Right lobe of liver (tissue), 6 donors: Measurements from ENCODE around the gene TRPT1. TPM values are rescaled to one million over a fixed set of nuclear protein-coding genes. Genes with fewer than 3 reads are reported as not detected.

Experiments
- ATAC-seq, 4 donors: fragments of 200-7000 bp; cut with Tn5 transposase; one replicate each; pipeline ENCODE4 v1.9.1; 2020; ENCODE audit warnings: mild to moderate bottlenecking in 4 of 4, moderate library complexity in 4 of 4
- DNase-seq, 3 donors: peaks; one replicate each; pipeline ENCODE4 v3.0.0-alpha.2; 2020
- H3K27ac ChIP-seq, 3 donors: fragments of 200-600 bp; one replicate each; pipeline ENCODE4 v1.8.0; 2022
- H3K27me3 ChIP-seq, 2 donors: fragments of 200-600 bp; one replicate each; pipeline ENCODE4 v1.8.0; 2022
- H3K36me3 ChIP-seq, 4 donors: fragments of 200-600 bp; sonication (generic) in 1 of 4; one replicate each; pipeline versions ENCODE4 v1.5.1 to v1.8.0; 2017 to 2022; ENCODE audit warnings: control low read depth in 1 of 4
- H3K4me1 ChIP-seq, 4 donors: fragments of 200-600 bp; sonication (generic) in 1 of 4; one replicate each; pipeline versions ENCODE4 v1.5.1 to v1.8.0; 2017 to 2022; ENCODE audit warnings: control low read depth in 1 of 4
- H3K4me3 ChIP-seq, 3 donors: fragments of 200-600 bp; one replicate each; pipeline ENCODE4 v1.8.0; 2022
- H3K9me3 ChIP-seq, 4 donors: fragments of 200-600 bp; sonication (generic) in 1 of 4; one replicate each; pipeline versions ENCODE4 v1.5.1 to v1.8.0; 2017 to 2022; ENCODE audit warnings: control low read depth in 1 of 4
- POLR2A ChIP-seq: fragments of 450-650 bp; IDR thresholded peaks from one replicate; pipeline ENCODE4 v1.6.1; 2017; ENCODE audit warnings: antibody characterized with exemption, mild to moderate bottlenecking
- WGBS: methylation state at CpG from one replicate; pipeline ENCODE4 v1.1.6; 2018; ENCODE audit warnings: low coverage, low lambda C conversion rate; ENCODE audit not compliant: insufficient coverage; ENCODE audit errors: missing lambda C conversion rate; 5-methylcytosine and 5-hydroxymethylcytosine counted together
- intact Hi-C, 2 donors: fragments of 100-400 bp; cut with DNase I; formaldehyde crosslinking; loops; one replicate each; pipeline versions ENCODE4 v1.11.2 to v1.14.1; 2022
- total RNA-seq, 6 experiments: library from RNA; depleted of rRNA in 2 of 6; stranded (reverse); fragments of >200 nt in 2 of 6; fragmentation: NEBNext Ultra II Directional in 3 of 6; extraction: Animal tissue kit (Norgen Biotek cat#: 25700) in 3 of 6; gene quantifications; one replicate each; pipeline versions ENCODE4 v1.1.0 to v1.2.4, GENCODE V29; 2016 to 2023
- TF ChIP-seq, protein P1 (sequence below), 4 donors: fragments of 200-600 bp in 3 of 4; fragments of 450-650 bp in 1 of 4; IDR thresholded peaks; one replicate each; pipeline versions ENCODE4 v1.5.1 to v1.8.0; 2016 to 2022; ENCODE audit warnings: antibody characterized with exemption in 4 of 4, mild to moderate bottlenecking in 2 of 4
- donor health status: DM: no; HTN: yes; CAD: no.
- donor health status: DM: no; HTN: no; CAD: no.
- donor health status: DM: no; HTN: no; CAD: no.
- donor health status: DM: no; HTN: yes; CAD: no.
- donor health status: DM: no; HTN: yes; CAD: no.

The TRPT1 gene
- total RNA-seq, 6 experiments from 2014 or later: 13.5 to 29.6 (median 18.9) TPM

- intact Hi-C loops: no loop called here
- peak overlapping the region in 1 of 3 donors; percentile 91 for H3K27ac ChIP-seq
- no peaks in the 10 kb centered on the region for H3K27me3 ChIP-seq
- 100% methylated on average over 2 of the region's 3 CpGs for WGBS
- H3K4me3 ChIP-seq: peak overlapping the region in 2 of 3 donors; percentile 67 to 89
- H3K36me3 ChIP-seq: peaks cover 0 to 4% (median 0%) of the 10 kb centered on the region in 4 donors
- TF ChIP-seq POLR2A: no peak
- TF ChIP-seq, protein P1, sequence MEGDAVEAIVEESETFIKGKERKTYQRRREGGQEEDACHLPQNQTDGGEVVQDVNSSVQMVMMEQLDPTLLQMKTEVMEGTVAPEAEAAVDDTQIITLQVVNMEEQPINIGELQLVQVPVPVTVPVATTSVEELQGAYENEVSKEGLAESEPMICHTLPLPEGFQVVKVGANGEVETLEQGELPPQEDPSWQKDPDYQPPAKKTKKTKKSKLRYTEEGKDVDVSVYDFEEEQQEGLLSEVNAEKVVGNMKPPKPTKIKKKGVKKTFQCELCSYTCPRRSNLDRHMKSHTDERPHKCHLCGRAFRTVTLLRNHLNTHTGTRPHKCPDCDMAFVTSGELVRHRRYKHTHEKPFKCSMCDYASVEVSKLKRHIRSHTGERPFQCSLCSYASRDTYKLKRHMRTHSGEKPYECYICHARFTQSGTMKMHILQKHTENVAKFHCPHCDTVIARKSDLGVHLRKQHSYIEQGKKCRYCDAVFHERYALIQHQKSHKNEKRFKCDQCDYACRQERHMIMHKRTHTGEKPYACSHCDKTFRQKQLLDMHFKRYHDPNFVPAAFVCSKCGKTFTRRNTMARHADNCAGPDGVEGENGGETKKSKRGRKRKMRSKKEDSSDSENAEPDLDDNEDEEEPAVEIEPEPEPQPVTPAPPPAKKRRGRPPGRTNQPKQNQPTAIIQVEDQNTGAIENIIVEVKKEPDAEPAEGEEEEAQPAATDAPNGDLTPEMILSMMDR (IDR thresholded peaks at IDR 0.05): no peak
- no peaks in the 10 kb centered on the region for H3K9me3 ChIP-seq
- DNase-seq (no peak), ATAC-seq (no peak)
- H3K4me1 ChIP-seq: peaks cover 4 to 24% (median 11%) of the 10 kb centered on the region in 4 donors
Observed at GRCh38 chr11:64227405-64227956, 1.5 kb upstream of the TRPT1 start.

- WGBS: no CpG with 5 or more reads among the region's 26 CpGs
- TF ChIP-seq, protein P1 (IDR thresholded peaks at IDR 0.05): no peak
- no peak for TF ChIP-seq POLR2A
- Histone ChIP-seq H3K9me3 (no peaks in the 10 kb centered on the region), H3K36me3 (peaks cover 0 to 8% (median 0%) of the 10 kb centered on the region in 4 donors), H3K4me3 (peak overlapping the region; percentile 67 to 95 (median 89)), H3K4me1 (peaks cover 4 to 24% (median 11%) of the 10 kb centered on the region in 4 donors), H3K27me3 (no peaks in the 10 kb centered on the region), H3K27ac (peak overlapping the region; percentile 60 to 94 (median 91))
- DNase-seq (peak; percentile 61 to 71 (median 63)), ATAC-seq (peak; percentile 30 to 45 (median 36))
- intact Hi-C loops: no loop called here
Observed at GRCh38 chr11:64226507-64227051, 593 bp upstream of the TRPT1 start.

DNA sequence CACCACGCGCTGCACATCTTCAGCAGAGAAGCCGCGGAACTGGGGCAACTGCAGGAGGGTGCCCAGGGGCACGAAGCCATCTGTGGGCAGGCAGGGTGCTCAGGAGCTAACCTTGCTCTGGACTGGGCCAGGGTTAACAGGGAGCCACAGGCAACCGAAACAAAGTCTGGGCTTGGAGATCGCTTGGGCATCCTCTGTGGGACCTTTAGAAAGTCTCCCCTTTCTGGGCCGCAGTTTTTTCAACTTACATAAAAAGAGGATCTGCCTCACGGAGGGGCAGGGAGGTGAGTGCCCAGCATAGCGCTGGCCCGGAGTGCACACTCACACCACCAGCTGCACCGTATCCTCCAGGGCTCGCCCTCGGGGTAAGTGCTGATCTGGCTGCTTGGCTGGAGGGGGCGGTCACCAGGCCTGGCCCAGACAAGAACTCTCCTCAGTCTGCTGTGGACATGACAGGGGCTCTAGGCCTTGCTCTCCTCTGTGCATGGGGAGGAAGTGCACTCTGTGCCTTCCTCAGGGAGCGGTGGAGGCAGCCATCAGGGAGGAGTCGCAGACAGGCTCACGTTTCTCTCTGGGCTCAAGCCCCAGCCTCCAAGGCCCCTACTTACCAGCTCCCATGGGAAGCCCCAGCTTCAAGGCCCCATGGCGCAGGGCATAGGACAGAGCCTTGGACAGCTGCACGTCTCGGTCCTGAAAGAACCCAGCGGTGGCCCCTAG, 937 bp downstream of the TRPT1 start:
- H3K27ac ChIP-seq: peak overlapping the region; percentile 60 to 94 (median 91)
- peak in 2 of 3 donors; percentile 28 to 54 for DNase-seq
- ATAC-seq: no peak
- TF ChIP-seq, protein P1 (IDR thresholded peaks at IDR 0.05): no peak
- no peak for TF ChIP-seq POLR2A
- WGBS: no CpG with 5 or more reads among the region's 22 CpGs
- H3K27me3 ChIP-seq: no peaks in the 10 kb centered on the region
- H3K4me1 ChIP-seq: peaks cover 4 to 24% (median 11%) of the 10 kb centered on the region in 4 donors
- intact Hi-C loops: no loop called here
- H3K9me3 ChIP-seq: no peaks in the 10 kb centered on the region
- peak overlapping the region; percentile 67 to 95 (median 89) for H3K4me3 ChIP-seq
- H3K36me3 ChIP-seq: peaks cover 0 to 23% (median 0%) of the 10 kb centered on the region in 4 donors

DNA sequence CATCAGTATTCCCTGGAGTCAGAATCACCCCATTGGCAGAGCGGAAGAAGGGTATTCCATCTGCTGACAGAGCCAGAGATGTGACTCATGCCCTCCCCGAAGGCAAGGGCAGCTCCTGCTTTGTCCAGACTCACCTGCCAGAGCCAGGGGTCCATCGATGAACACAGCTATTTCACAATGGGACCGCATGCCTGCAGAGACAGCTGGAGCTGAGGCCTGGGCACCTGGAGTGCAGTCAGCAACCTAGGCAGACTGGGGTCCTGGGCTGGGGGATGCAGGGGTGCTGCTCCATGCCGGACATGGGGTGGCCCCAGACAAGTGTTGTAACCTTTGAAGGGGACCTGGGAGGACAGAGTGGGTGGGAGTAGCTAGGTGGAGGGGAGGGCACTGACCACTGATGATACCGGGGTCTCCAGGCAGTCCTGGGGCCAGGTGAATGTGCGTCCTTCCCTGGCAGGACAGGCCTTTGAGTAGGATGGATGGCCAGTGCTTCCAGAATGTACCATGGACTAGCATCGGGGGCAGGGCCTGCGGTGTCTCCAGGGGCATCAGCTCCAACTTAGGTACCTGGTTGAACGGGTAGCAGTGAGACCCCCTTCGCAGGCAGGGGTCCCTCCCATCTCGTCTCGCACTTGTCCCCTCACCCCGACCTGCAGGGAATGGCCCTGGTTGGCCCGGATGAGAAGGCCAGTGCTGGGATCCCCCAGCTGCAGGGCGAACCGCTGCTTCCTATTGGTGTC, 1.7 kb downstream of the TRPT1 start:
- intact Hi-C loops: no loop called here
- TF ChIP-seq POLR2A: no peak
- TF ChIP-seq, protein P1 (IDR thresholded peaks at IDR 0.05): no peak
- Histone ChIP-seq H3K4me1 (peaks cover 4 to 18% (median 11%) of the 10 kb centered on the region in 4 donors), H3K27ac (no peak overlapping the region), H3K4me3 (no peak overlapping the region), H3K27me3 (no peaks in the 10 kb centered on the region), H3K9me3 (no peaks in the 10 kb centered on the region), H3K36me3 (peaks cover 0 to 28% (median 0%) of the 10 kb centered on the region in 4 donors)
- 100% methylated on average over 1 of the region's 17 CpGs for WGBS
- ATAC-seq: no peak
- peak in 1 of 3 donors; percentile 49 for DNase-seq
